Neural cell (in vitro differentiated cells): ENCODE results near the gene PRKCE.

Experiments used
- EZH2 ChIP-seq: fragments of 200-600, 300-800 bp; shearing (Covaris generic), sonication (generic); IDR thresholded peaks from 2 replicates; pipeline ENCODE4 v1.6.1; 2014; ENCODE audit warnings: antibody characterized with exemption, low read length, borderline replicate concordance, mild to moderate bottlenecking; ENCODE audit not compliant: insufficient read depth, poor library complexity, severe bottlenecking
- TF ChIP-seq, protein P1 (sequence below): fragments of 450-650 bp; IDR thresholded peaks from 2 replicates; pipeline ENCODE4 v1.5.1; 2014; ENCODE audit warnings: antibody characterized with exemption, mild to moderate bottlenecking, moderate library complexity; ENCODE audit not compliant: poor library complexity, severe bottlenecking

DNA sequence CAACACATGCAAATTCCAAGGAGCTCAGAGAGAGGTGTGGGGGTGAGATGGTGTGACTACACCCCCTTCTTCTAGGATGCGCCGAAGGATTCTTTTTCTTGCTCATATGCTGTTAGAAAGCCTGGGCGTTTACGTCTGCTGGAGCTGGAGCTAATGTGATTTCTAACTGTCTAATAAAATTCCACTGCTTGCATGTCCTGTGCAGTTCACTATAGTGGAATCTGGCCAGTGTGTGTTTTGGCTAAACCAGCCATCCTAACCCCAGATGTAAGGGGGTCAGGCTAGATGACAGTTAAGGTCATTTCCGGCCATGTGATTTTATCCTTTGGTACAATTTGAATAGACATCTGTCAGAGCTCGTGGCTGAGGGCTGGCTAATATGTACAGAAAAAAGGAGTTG is 194.1 kb downstream of the PRKCE start:
- TF ChIP-seq, protein P1, sequence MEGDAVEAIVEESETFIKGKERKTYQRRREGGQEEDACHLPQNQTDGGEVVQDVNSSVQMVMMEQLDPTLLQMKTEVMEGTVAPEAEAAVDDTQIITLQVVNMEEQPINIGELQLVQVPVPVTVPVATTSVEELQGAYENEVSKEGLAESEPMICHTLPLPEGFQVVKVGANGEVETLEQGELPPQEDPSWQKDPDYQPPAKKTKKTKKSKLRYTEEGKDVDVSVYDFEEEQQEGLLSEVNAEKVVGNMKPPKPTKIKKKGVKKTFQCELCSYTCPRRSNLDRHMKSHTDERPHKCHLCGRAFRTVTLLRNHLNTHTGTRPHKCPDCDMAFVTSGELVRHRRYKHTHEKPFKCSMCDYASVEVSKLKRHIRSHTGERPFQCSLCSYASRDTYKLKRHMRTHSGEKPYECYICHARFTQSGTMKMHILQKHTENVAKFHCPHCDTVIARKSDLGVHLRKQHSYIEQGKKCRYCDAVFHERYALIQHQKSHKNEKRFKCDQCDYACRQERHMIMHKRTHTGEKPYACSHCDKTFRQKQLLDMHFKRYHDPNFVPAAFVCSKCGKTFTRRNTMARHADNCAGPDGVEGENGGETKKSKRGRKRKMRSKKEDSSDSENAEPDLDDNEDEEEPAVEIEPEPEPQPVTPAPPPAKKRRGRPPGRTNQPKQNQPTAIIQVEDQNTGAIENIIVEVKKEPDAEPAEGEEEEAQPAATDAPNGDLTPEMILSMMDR, result no peak
- TF ChIP-seq EZH2, result no peak
